Pericardium fibroblast (primary cell): ENCODE data around the gene KRTAP29-1. TPM values are rescaled to one million over a fixed set of nuclear protein-coding genes. Genes with fewer than 3 reads are reported as not detected.

Experiments
- total RNA-seq: library from RNA; depleted of rRNA; stranded (reverse); fragments of >200 nt; gene quantifications from 2 replicates; pipeline ENCODE4 v1.2.3, GENCODE V29; 2015

Gene KRTAP29-1
- not detected in 2 replicates for total RNA-seq

DNA sequence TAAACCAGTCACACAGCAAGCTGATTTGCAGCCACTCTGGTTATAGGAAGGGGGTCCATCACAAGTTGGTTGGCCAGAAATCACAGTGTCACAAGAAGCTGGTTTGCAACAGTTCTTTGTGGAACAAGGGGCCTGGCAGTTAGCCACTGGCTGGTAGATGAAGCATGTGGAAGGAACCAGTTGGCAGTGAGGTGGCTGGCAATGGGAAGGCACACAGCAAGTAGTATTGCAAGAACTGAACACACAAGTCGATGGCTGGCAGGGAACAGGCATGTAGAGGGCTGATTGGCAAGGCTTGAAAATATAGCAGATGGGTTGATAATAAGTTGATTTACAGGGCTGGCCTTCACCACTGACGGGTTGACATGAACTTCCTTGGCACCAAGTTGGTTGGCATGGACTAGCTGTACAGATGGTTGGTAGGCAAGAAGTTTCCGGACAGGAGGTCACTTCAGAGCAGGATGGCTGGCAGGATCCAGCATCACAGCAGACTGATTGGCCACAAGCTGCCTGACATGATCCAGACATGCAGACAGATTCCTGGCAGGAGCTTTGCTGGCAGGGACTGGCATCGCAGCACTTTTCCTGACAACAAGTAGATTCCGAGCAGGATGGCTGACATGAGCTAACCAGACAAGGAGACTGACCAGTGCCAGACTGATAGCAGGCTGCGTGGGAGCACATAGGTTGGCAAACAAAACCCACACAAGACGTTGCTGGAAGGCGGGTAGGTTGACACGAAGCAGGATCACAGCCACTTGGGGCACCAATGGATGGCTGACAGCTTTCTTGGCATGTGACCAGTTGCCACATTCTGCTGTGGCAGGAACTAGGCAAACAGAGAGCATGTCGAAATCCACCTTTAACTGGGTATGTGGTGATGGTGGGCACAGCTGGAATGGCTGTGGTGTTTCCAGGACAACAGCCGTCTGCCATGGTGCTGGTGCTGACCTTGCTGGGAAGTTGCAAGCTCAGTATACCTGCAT lies at the start of gene KRTAP29-1:
Gene KRTAP29-1 (minus strand): TSS at position 936 of the 986 bp plus-strand sequence. CDS start 0 bp downstream, at position 936.

GRCh38 chr17:41350381-41350878 lies 47.8 kb upstream of the KRTAP29-1 start, which contains the start of gene KRT33A:
Gene KRT33A, minus strand, starts transcription at chr17:41350828. Its CDS starts 61 bp downstream, at chr17:41350767.

GRCh38 chr17:41315204-41315794 lies 12.6 kb upstream of the KRTAP29-1 start, which contains the start of gene KRTAP17-1:
Gene KRTAP17-1, minus strand, starts transcription at chr17:41315710. Its CDS starts 60 bp downstream, at chr17:41315650.

DNA sequence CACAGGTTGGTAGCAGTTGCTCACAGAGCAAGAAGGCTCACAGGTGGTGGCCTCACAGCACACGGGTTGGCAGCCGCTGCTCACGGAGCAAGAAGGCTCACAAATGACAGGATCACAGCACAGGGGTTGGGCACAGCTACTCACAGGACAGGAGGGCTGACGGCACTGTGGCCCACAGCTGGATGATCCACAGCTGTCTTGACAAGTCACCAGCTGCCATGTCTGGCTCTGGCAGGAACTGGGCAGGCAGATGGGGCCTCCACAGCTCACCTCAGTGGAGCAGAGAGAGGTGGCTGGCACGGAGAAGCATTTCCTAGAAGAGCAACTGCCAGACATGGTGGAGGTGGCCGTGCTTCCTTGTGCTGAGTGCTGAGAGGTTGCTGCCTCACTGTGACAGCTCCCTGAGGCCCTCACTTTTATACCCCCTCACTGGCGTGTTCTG lies 6.3 kb upstream of the KRTAP29-1 start, which contains the start of gene KRTAP16-1:
Gene KRTAP16-1 (minus strand): TSS at position 392 of the 442 bp plus-strand sequence. CDS start 56 bp downstream, at position 336.

GRCh38 chr17:41275648-41276190 lies 26.9 kb downstream of the KRTAP29-1 start, which contains the start of gene KRTAP9-7:
Gene KRTAP9-7, plus strand, starts transcription at chr17:41275698. Its CDS starts 0 bp downstream, at chr17:41275698.

DNA sequence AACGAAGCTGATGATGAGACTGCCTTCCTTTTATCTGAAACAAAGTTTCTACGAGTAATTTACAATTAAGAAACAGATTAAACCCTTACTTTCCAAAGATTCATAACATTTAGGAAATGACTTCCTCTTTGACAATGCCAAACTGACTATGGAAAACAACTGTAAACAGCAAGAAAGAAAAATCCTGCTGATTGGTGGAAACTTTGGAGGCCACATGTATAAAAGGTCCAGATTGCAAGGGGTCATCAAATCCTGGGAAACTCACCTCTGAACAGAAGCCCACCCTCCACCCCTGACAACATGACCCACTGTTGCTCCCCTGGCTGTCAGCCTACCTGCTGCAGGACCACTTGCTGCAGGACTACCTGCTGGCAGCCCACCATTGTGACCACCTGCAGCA lies 37.6 kb downstream of the KRTAP29-1 start, which contains the start of gene KRTAP9-6:
Gene KRTAP9-6 (plus strand): TSS at position 301 of the 400 bp plus-strand sequence. CDS start 0 bp downstream, at position 301.

GRCh38 chr17:41255381-41256290 lies 47.0 kb downstream of the KRTAP29-1 start, which contains the start of gene KRTAP9-9:
Gene KRTAP9-9, plus strand, starts transcription at chr17:41255384.

Other genes with a start within 250 kb of the KRTAP29-1 start
- gene KRTAP2-2, start 247.6 kb downstream of the KRTAP29-1 start, total RNA-seq: not detected in 2 replicates
- not detected in 2 replicates for gene KRTAP2-3, start 242.7 kb downstream of the KRTAP29-1 start, total RNA-seq
- not detected in 2 replicates for gene KRTAP2-4, start 237.0 kb downstream of the KRTAP29-1 start, total RNA-seq
- not detected in 2 replicates for gene KRTAP4-7, start 218.7 kb downstream of the KRTAP29-1 start, total RNA-seq
- gene KRTAP4-8, start 204.7 kb downstream of the KRTAP29-1 start, total RNA-seq: not detected in 2 replicates
- not detected in 2 replicates for gene KRTAP4-16, start 200.6 kb downstream of the KRTAP29-1 start, total RNA-seq
- gene KRTAP4-9, start 197.5 kb downstream of the KRTAP29-1 start, total RNA-seq: not detected in 2 replicates
- gene KRTAP4-11, start 184.5 kb downstream of the KRTAP29-1 start, total RNA-seq: not detected in 2 replicates
- gene KRTAP4-12, start 178.7 kb downstream of the KRTAP29-1 start, total RNA-seq: not detected in 2 replicates
- not detected in 2 replicates for gene KRTAP4-6, start 162.3 kb downstream of the KRTAP29-1 start, total RNA-seq
- gene KRTAP4-5, start 153.0 kb downstream of the KRTAP29-1 start, total RNA-seq: not detected in 2 replicates
- not detected in 2 replicates for gene KRTAP4-4, start 142.1 kb downstream of the KRTAP29-1 start, total RNA-seq
- not detected in 2 replicates for gene KRTAP4-3, start 134.6 kb downstream of the KRTAP29-1 start, total RNA-seq
- gene KRTAP4-2, start 124.6 kb downstream of the KRTAP29-1 start, total RNA-seq: not detected in 2 replicates
- not detected in 2 replicates for gene KRTAP4-1, start 117.9 kb downstream of the KRTAP29-1 start, total RNA-seq
- not detected in 2 replicates for gene KRTAP9-1, start 113.0 kb downstream of the KRTAP29-1 start, total RNA-seq
- not detected in 2 replicates for gene KRTAP9-2, start 76.2 kb downstream of the KRTAP29-1 start, total RNA-seq
- gene KRTAP9-3, start 70.4 kb downstream of the KRTAP29-1 start, total RNA-seq: not detected in 2 replicates
- gene KRTAP9-8, start 64.9 kb downstream of the KRTAP29-1 start, total RNA-seq: not detected in 2 replicates
- gene KRTAP9-4, start 53.2 kb downstream of the KRTAP29-1 start, total RNA-seq: not detected in 2 replicates
- not detected in 2 replicates for gene KRTAP9-9, start 47.5 kb downstream of the KRTAP29-1 start, total RNA-seq
- not detected in 2 replicates for gene KRTAP9-6, start 37.5 kb downstream of the KRTAP29-1 start, total RNA-seq
- gene KRTAP9-7, start 27.2 kb downstream of the KRTAP29-1 start, total RNA-seq: not detected in 2 replicates
- gene KRTAP16-1, start 6.5 kb upstream of the KRTAP29-1 start, total RNA-seq: not detected in 2 replicates
- gene KRTAP17-1, start 12.9 kb upstream of the KRTAP29-1 start, total RNA-seq: not detected in 2 replicates
- gene KRT33A, start 48.0 kb upstream of the KRTAP29-1 start, total RNA-seq: not detected in 2 replicates
- gene KRT33B, start 67.0 kb upstream of the KRTAP29-1 start, total RNA-seq: not detected in 2 replicates
- not detected in 2 replicates for gene KRT34, start 79.5 kb upstream of the KRTAP29-1 start, total RNA-seq
- gene KRT31, start 94.8 kb upstream of the KRTAP29-1 start, total RNA-seq: not detected in 2 replicates
- gene KRT37, start 121.7 kb upstream of the KRTAP29-1 start, total RNA-seq: not detected in 2 replicates
- gene KRT38, start 138.1 kb upstream of the KRTAP29-1 start, total RNA-seq: not detected in 2 replicates
- gene KRT32, start 164.5 kb upstream of the KRTAP29-1 start, total RNA-seq: not detected in 2 replicates
- not detected in 2 replicates for gene KRT35, start 178.3 kb upstream of the KRTAP29-1 start, total RNA-seq
- gene KRT36, start 187.1 kb upstream of the KRTAP29-1 start, total RNA-seq: not detected in 2 replicates
- not detected in 2 replicates for gene KRT13, start 202.8 kb upstream of the KRTAP29-1 start, total RNA-seq
- not detected in 2 replicates for gene KRT15, start 216.0 kb upstream of the KRTAP29-1 start, total RNA-seq
- 33.3 and 57.3 TPM in 2 replicates for gene KRT19, start 225.5 kb upstream of the KRTAP29-1 start, total RNA-seq